ENCODE results near the gene TRPM4.

DNA sequence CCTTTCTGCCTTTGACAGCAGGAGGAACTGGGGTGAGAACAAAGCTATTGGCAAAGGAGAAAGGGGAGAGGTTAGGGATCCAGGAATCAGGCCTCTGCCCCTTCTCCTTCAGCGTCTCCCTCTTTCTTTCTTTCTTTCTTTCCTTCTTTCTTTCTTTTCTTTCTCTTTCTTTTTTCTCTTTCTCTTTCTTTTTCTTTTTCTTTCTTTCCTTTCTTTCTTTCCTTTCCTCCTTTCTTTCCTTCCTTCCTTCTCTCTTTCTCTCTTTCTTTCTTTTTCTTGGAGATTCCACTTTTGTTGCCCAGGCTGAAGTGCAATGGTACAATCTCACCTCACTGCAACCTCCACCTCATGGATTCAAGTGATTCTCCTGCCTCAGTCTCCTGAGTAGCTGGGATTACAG is 75.6 kb downstream of the TRPM4 start:
- TF ChIP-seq, protein P1, sequence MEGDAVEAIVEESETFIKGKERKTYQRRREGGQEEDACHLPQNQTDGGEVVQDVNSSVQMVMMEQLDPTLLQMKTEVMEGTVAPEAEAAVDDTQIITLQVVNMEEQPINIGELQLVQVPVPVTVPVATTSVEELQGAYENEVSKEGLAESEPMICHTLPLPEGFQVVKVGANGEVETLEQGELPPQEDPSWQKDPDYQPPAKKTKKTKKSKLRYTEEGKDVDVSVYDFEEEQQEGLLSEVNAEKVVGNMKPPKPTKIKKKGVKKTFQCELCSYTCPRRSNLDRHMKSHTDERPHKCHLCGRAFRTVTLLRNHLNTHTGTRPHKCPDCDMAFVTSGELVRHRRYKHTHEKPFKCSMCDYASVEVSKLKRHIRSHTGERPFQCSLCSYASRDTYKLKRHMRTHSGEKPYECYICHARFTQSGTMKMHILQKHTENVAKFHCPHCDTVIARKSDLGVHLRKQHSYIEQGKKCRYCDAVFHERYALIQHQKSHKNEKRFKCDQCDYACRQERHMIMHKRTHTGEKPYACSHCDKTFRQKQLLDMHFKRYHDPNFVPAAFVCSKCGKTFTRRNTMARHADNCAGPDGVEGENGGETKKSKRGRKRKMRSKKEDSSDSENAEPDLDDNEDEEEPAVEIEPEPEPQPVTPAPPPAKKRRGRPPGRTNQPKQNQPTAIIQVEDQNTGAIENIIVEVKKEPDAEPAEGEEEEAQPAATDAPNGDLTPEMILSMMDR (IDR thresholded peaks at IDR 0.05) = no peak
- no peak for TF ChIP-seq POLR2A (IDR thresholded peaks at IDR 0.05)
